Dendritic cell treated with granulocyte-macrophage colony-stimulating factor and Interleukin-4, amounts not matched to agents 40 ng/mL and 50 ng/mL, for 4 days (primary cell): ENCODE data around the gene PCDHGA6.
"Not testable (repeated sequence)": the region's sequence is repeated elsewhere in the genome, so short reads cannot be mapped to it uniquely, and the experiment has no call there.

ENCODE experiments used
- H3K27ac Mint-ChIP-seq: one replicate; pipeline ENCODE4 v1.8.0; 2022; ENCODE audit warnings: mild to moderate bottlenecking, mixed read lengths
- H3K27me3 Mint-ChIP-seq: one replicate; pipeline ENCODE4 v1.8.0; 2022; ENCODE audit warnings: mild to moderate bottlenecking, mixed read lengths
- H3K36me3 Mint-ChIP-seq: one replicate; pipeline ENCODE4 v1.8.0; 2022; ENCODE audit warnings: low read depth, mixed read lengths
- H3K4me1 Mint-ChIP-seq: one replicate; pipeline ENCODE4 v1.8.0; 2022; ENCODE audit warnings: low read depth, mixed read lengths
- H3K4me3 Mint-ChIP-seq: one replicate; pipeline ENCODE4 v1.8.0; 2022; ENCODE audit warnings: mild to moderate bottlenecking, moderate library complexity, mixed read lengths
- H3K9me3 Mint-ChIP-seq: one replicate; pipeline ENCODE4 v1.8.0; 2022; ENCODE audit warnings: mixed read lengths
- intact Hi-C: fragments of 100-400 bp; cut with micrococcal nuclease; formaldehyde crosslinking; loops from one replicate; pipeline ENCODE4 v1.15.0; 2022

PCDHGA6 gene

DNA sequence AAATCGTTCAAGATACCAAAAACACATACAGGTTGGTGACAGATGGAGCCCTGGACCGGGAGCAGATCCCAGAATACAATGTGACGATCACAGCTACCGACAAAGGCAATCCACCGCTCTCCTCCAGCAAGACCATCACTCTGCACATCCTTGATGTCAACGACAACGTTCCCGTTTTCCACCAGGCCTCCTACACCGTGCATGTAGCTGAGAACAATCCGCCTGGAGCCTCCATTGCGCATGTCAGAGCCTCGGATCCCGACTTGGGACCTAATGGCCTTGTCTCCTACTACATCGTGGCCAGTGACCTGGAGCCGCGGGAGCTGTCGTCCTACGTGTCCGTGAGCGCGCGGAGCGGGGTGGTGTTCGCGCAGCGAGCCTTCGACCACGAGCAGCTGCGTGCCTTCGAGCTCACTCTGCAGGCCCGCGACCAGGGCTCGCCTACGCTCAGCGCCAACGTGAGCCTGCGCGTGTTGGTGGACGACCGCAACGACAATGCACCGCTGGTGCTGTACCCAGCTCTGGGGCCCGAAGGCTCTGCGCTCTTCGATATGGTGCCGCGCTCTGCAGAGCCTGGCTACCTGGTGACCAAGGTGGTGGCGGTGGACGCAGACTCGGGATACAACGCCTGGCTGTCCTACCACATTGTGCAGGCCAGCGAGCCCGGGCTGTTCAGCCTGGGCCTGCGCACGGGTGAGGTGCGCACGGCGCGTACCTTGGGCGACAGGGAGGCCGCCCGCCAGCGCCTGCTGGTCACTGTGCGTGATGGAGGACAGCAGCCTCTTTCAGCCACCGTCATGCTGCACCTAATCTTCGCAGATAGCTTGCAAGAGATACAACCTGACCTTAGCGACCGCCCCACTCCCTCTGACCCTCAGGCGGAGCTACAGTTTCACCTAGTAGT, 1.9 kb upstream of the PCDHGA6 start:
- Mint-ChIP-seq H3K27me3 (peaks cover 71% of the 10 kb centered on the region), H3K9me3 (peaks cover 66% of the 10 kb centered on the region), H3K4me1 (peaks cover 10% of the 10 kb centered on the region), H3K27ac (no peak overlapping the region), H3K4me3 (no peak overlapping the region), H3K36me3 (peaks cover 5% of the 10 kb centered on the region)
- intact Hi-C loops: no loop called here

DNA sequence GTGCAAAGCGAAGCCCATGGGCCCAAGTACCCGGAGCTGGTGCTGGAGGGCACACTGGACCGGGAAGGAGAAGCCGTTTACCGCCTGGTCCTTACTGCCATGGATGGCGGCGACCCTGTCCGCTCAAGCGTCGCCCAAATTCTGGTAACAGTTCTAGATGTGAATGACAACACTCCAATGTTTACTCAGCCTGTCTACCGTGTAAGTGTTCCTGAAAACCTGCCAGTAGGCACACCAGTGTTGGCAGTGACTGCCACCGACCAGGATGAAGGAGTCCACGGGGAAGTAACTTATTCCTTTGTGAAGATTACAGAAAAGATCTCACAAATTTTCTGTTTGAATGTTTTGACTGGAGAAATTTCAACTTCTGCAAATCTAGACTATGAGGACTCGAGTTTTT, 936 bp downstream of the PCDHGA6 start:
- Mint-ChIP-seq H3K27ac (no peak overlapping the region), H3K36me3 (peaks cover 5% of the 10 kb centered on the region), H3K27me3 (peaks cover 66% of the 10 kb centered on the region), H3K4me1 (peaks cover 10% of the 10 kb centered on the region), H3K4me3 (no peak overlapping the region), H3K9me3 (peaks cover 73% of the 10 kb centered on the region)
- intact Hi-C loops: no loop called here

DNA sequence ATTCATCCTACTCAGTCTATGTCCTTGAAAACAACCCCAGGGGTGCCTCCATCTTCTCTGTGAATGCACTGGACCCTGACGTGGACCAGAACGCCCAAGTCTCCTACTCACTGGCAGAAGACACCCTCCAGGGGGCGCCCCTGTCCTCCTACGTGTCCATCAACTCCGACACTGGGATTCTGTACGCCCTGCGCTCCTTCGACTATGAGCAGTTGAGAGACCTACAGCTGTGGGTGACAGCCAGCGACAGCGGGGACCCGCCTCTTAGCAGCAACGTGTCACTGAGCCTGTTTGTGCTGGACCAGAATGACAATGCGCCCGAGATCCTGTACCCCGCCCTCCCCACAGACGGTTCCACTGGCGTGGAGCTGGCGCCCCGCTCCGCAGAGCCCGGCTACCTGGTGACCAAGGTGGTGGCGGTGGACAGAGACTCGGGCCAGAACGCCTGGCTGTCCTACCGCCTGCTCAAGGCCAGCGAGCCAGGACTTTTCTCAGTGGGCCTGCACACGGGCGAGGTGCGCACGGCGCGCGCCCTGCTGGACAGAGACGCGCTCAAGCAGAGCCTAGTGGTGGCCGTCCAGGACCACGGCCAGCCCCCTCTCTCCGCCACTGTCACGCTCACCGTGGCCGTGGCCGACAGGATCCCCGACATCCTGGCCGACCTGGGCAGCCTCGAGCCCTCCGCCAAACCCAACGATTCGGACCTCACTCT, 1.9 kb downstream of the PCDHGA6 start:
- peaks cover 66% of the 10 kb centered on the region for H3K9me3 Mint-ChIP-seq
- H3K36me3 Mint-ChIP-seq, intact Hi-C loops, H3K4me1 Mint-ChIP-seq, H3K4me3 Mint-ChIP-seq, H3K27ac Mint-ChIP-seq: not testable (repeated sequence)
- peaks cover 63% of the 10 kb centered on the region for H3K27me3 Mint-ChIP-seq

DNA sequence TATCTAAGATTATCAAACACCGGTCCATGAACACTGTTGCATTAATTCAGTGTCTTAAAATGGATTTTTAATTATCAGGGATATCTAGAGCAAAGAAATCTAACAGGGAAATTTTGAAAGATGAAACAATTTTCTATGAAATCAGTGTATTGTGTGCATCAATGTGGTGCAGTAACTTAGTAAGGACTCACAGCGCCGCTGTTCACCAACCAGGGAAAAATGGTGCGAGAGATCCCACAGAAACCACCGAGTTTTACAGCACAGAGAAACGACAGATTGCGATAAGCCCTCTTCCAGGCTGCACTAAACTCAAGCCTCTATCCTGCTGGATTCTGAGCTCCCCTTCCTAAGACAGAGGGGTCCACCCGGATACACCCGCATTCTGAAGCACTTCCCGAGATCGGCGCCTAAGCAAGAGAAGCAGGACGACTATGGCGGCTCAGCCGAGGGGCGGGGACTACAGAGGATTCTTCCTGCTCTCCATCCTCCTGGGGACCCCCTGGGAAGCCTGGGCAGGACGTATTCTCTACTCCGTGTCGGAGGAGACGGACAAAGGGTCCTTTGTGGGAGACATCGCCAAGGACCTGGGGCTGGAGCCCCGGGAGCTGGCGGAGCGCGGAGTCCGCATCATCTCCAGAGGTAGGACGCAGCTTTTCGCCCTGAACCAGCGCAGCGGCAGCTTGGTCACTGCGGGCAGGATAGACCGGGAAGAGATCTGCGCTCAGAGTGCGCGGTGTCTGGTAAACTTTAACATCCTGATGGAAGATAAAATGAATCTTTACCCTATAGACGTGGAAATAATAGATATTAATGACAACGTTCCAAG, 9.0 kb downstream of the PCDHGA6 start, which contains the start of gene PCDHGA7:
Gene PCDHGA7 (plus strand): TSS at position 274 of the 826 bp plus-strand sequence. CDS start 158 bp downstream, at position 432.
- peaks cover 62% of the 10 kb centered on the region for H3K27me3 Mint-ChIP-seq
- no peaks in the 10 kb centered on the region for H3K36me3 Mint-ChIP-seq
- H3K27ac Mint-ChIP-seq: no peak within 1 kb of the TSS
- H3K9me3 Mint-ChIP-seq: peaks cover 22% of the 10 kb centered on the region
- H3K4me1 Mint-ChIP-seq: no peaks in the 10 kb centered on the region
- H3K4me3 Mint-ChIP-seq: peak within 1 kb of the TSS; percentile 71
- intact Hi-C loops: no loop called here

DNA sequence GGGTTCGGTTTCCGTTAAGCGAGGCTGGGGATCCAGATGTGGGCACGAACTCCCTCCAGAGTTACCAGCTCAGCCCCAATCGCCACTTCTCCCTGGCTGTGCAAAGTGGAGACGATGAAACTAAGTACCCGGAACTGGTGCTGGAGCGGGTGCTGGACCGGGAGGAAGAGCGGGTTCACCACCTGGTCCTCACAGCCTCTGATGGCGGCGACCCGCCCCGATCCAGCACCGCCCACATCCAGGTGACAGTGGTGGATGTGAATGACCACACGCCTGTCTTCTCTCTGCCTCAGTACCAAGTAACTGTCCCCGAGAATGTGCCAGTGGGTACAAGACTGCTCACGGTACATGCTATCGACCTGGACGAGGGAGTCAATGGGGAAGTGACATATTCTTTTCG, 9.7 kb downstream of the PCDHGA6 start:
- no peak overlapping the region for H3K4me3 Mint-ChIP-seq
- intact Hi-C loops: no loop called here
- peaks cover 64% of the 10 kb centered on the region for H3K27me3 Mint-ChIP-seq

DNA sequence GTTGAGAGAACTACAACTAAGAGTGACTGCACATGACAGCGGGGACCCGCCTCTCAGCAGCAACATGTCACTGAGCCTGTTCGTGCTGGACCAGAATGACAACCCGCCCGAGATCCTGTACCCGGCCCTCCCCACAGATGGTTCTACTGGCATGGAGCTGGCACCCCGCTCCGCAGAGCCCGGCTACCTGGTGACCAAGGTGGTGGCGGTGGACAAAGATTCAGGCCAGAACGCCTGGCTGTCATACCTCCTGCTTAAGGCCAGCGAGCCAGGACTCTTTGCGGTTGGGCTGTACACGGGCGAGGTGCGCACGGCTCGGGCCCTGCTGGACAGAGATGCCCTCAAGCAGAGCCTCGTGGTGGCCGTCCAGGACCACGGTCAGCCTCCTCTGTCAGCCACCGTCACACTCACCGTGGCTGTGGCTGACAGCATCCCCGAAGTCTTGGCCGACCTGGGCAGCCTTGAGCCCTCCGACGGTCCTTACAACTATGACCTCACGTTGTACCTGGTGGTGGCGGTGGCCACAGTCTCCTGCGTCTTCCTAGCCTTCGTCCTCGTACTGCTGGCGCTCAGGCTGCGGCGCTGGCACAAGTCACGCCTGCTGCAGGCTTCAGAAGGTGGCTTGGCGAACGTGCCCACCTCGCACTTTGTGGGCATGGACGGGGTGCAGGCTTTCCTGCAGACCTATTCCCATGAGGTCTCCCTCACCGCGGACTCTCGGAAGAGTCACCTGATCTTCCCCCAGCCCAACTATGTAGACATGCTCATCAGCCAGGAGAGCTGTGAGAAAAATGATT, 11.0 kb downstream of the PCDHGA6 start:
- Mint-ChIP-seq H3K4me3 (no peak overlapping the region), H3K27ac (no peak overlapping the region), H3K9me3 (peaks cover 38% of the 10 kb centered on the region), H3K4me1 (no peaks in the 10 kb centered on the region), H3K36me3 (peaks cover 1% of the 10 kb centered on the region), H3K27me3 (peaks cover 77% of the 10 kb centered on the region)
- intact Hi-C loops: no loop called here

More for the DNA sequence above, 9.7 kb downstream of the PCDHGA6 start:
- Mint-ChIP-seq H3K36me3 (no peaks in the 10 kb centered on the region), H3K27ac (no peak overlapping the region), H3K4me1 (no peaks in the 10 kb centered on the region), H3K9me3 (peaks cover 25% of the 10 kb centered on the region)

DNA sequence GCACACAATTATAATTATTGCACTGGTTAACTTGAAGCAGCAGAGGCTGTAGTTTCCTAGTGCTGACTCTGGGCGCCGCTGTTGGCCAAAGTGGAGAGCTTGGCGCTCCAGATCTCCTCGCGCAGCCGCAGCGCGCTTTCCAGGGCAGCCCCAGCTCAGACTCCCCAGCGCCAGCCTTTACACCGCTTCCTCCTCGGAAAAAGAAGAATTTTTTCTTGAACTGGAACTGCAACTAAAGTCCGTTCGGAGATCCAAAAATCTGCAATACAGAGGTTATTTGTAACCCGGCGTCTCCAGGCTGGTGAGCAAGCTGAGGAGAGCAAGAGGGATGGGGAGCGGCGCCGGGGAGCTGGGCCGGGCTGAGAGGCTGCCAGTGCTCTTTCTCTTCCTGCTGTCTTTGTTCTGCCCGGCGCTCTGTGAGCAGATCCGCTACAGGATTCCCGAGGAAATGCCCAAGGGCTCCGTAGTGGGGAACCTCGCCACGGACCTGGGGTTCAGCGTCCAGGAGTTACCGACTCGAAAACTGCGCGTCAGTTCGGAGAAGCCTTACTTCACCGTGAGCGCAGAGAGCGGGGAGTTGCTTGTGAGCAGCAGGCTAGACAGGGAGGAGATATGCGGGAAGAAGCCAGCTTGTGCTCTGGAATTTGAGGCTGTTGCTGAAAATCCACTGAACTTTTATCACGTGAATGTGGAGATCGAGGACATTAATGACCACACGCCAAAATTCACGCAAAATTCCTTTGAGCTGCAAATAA, 14.0 kb downstream of the PCDHGA6 start, which contains the start of gene PCDHGB4:
Gene PCDHGB4 (plus strand): TSS at position 142 of the 755 bp plus-strand sequence. CDS start 187 bp downstream, at position 329.
- H3K36me3 Mint-ChIP-seq, H3K27ac Mint-ChIP-seq, intact Hi-C loops, H3K4me1 Mint-ChIP-seq: not testable (repeated sequence)
- Mint-ChIP-seq H3K9me3 (peaks cover 53% of the 10 kb centered on the region), H3K4me3 (peak within 1 kb of the TSS; percentile 63), H3K27me3 (peaks cover 74% of the 10 kb centered on the region)

DNA sequence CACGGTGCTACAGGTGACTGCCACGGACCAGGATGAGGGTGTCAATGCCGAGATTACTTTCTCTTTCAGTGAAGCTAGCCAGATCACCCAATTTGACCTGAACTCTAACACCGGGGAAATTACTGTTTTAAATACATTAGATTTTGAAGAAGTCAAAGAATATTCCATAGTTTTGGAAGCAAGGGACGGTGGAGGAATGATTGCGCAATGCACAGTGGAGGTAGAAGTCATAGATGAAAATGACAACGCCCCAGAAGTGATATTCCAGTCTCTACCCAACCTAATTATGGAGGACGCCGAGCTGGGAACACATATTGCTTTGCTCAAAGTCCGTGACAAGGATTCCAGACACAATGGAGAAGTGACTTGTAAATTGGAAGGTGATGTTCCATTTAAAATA, 15.0 kb downstream of the PCDHGA6 start:
- Mint-ChIP-seq H3K27me3 (peaks cover 73% of the 10 kb centered on the region), H3K4me3 (no peak overlapping the region), H3K9me3 (peaks cover 53% of the 10 kb centered on the region), H3K27ac (no peak overlapping the region), H3K4me1 (no peaks in the 10 kb centered on the region), H3K36me3 (peaks cover 7% of the 10 kb centered on the region)
- intact Hi-C loops: no loop called here

DNA sequence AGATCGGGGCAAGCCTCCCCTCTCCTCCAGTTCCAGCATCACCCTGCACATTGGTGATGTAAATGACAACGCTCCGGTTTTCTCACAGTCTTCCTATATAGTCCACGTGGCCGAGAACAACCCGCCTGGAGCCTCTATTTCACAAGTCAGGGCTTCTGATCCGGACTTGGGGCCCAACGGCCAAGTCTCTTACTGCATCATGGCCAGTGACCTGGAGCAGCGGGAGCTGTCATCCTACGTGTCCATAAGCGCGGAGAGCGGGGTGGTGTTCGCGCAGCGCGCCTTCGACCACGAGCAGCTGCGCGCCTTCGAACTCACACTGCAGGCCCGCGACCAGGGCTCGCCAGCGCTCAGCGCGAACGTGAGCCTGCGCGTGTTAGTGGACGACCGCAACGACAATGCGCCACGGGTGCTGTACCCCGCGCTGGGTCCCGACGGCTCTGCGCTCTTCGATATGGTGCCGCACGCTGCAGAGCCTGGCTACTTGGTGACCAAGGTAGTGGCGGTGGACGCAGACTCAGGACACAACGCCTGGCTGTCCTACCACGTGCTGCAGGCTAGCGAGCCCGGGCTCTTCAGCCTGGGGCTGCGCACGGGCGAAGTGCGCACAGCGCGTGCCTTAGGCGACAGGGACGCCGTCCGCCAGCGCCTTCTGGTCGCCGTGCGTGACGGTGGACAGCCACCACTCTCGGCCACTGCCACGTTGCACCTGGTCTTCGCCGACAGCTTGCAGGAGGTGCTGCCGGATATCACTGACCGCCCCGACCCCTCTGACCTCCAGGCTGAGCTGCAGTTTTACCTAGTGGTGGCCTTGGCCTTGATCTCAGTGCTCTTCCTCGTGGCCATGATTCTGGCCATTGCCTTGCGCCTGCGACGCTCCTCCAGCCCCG, 15.7 kb downstream of the PCDHGA6 start:
- H3K27ac Mint-ChIP-seq: no peak overlapping the region
- no peak overlapping the region for H3K4me3 Mint-ChIP-seq
- H3K27me3 Mint-ChIP-seq: peaks cover 73% of the 10 kb centered on the region
- intact Hi-C loops: no loop called here
- H3K9me3 Mint-ChIP-seq: peaks cover 57% of the 10 kb centered on the region
- H3K36me3 Mint-ChIP-seq: peaks cover 7% of the 10 kb centered on the region
- no peaks in the 10 kb centered on the region for H3K4me1 Mint-ChIP-seq

DNA sequence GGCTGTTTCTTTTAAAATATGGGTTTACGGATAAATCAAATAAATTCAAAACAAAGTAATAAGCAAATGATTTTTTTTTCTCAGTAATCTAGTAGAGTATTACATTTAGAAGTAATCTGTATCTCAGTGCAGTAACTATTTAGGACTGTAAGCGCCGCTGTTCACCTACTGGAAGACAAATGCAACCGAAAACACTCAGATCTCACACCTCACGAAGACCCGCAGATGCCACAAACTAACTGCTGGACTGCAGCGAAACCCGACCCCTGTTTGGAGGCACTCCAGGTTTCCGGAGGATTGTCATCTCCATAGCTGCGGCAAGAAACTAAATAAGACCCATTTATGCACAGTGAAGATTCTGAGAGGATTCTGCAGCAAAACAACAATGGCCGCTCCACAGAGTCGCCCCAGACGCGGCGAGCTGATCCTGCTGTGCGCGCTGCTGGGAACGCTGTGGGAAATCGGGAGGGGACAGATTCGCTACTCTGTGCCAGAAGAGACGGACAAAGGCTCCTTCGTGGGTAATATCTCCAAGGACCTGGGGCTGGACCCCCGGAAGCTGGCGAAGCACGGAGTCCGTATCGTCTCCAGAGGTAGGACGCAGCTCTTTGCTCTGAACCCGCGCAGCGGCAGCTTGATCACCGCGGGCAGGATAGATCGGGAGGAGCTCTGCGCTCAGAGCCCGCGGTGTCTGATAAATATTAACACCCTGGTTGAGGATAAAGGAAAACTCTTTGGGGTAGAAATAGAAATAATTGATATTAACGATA, 18.9 kb downstream of the PCDHGA6 start, which contains the start of gene PCDHGA8:
Gene PCDHGA8 (plus strand): TSS at position 205 of the 770 bp plus-strand sequence. CDS start 181 bp downstream, at position 386.
- H3K4me3 Mint-ChIP-seq: no peak within 1 kb of the TSS
- intact Hi-C loops: no loop called here
- peaks cover 59% of the 10 kb centered on the region for H3K9me3 Mint-ChIP-seq
- H3K27me3 Mint-ChIP-seq: peaks cover 72% of the 10 kb centered on the region
- no peak within 1 kb of the TSS for H3K27ac Mint-ChIP-seq
- no peaks in the 10 kb centered on the region for H3K4me1 Mint-ChIP-seq
- H3K36me3 Mint-ChIP-seq: peaks cover 7% of the 10 kb centered on the region

DNA sequence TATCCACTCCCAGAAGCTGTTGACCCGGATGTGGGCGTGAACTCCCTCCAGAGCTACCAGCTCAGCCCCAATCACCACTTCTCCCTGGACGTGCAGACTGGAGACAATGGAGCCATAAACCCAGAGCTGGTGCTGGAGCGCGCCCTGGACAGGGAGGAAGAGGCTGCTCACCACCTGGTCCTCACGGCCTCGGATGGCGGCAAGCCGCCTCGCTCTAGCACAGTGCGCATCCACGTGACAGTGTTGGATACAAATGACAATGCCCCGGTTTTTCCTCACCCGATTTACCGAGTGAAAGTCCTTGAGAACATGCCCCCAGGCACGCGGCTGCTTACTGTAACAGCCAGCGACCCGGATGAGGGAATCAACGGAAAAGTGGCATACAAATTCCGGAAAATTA, 19.6 kb downstream of the PCDHGA6 start:
- no peak overlapping the region for H3K4me3 Mint-ChIP-seq
- intact Hi-C loops: no loop called here
- no peak overlapping the region for H3K27ac Mint-ChIP-seq
- H3K9me3 Mint-ChIP-seq: peaks cover 57% of the 10 kb centered on the region
- peaks cover 72% of the 10 kb centered on the region for H3K27me3 Mint-ChIP-seq
- H3K4me1 Mint-ChIP-seq: no peaks in the 10 kb centered on the region
- peaks cover 7% of the 10 kb centered on the region for H3K36me3 Mint-ChIP-seq
